Spleen (tissue), 11 donors: Measurements from ENCODE around the gene YPEL3. TPM values are rescaled to one million over a fixed set of nuclear protein-coding genes. Genes with fewer than 3 reads are reported as not detected.

Source experiments
- DNase-seq: peaks from one replicate; pipeline ENCODE4 v3.0.0-alpha.2; 2020
- H3K27ac ChIP-seq, 8 donors: fragments of 200-600 bp; sonication (generic) in 7 of 8; 1 replicate in 4 of 8; 2 replicates in 4 of 8; pipeline versions ENCODE4 v1.5.0 to v1.8.0; 2016 to 2021; ENCODE audit warnings: inconsistent platforms in 4 of 8, mild to moderate bottlenecking in 4 of 8, moderate library complexity in 1 of 8
- H3K27me3 ChIP-seq, 7 donors: fragments of 200-600 bp; sonication (generic) in 6 of 7; replicated peaks in 1 of 7; 1 replicate in 4 of 7; 2 replicates in 3 of 7; pipeline versions ENCODE4 v1.5.0 to v1.8.0; 2016 to 2021; ENCODE audit warnings: inconsistent platforms in 3 of 7, mild to moderate bottlenecking in 1 of 7
- H3K36me3 ChIP-seq, 6 donors: fragments of 200-600 bp; sonication (generic) in 5 of 6; 1 replicate in 4 of 6; 2 replicates in 2 of 6; pipeline versions ENCODE4 v1.5.0 to v1.8.0; 2016 to 2021; ENCODE audit warnings: inconsistent platforms in 2 of 6
- H3K4me1 ChIP-seq, 6 donors: fragments of 200-600 bp; sonication (generic) in 5 of 6; 1 replicate in 3 of 6; 2 replicates in 3 of 6; pipeline versions ENCODE4 v1.5.0 to v1.8.0; 2016 to 2021; ENCODE audit warnings: inconsistent platforms in 3 of 6
- H3K4me3 ChIP-seq, 8 donors: fragments of 200-600 bp; sonication (generic) in 7 of 8; 1 replicate in 4 of 8; 2 replicates in 4 of 8; pipeline versions ENCODE4 v1.5.0 to v1.8.0; 2016 to 2021; ENCODE audit warnings: inconsistent platforms in 4 of 8, mild to moderate bottlenecking in 4 of 8, moderate library complexity in 2 of 8
- H3K9me3 ChIP-seq, 8 donors: fragments of 200-600 bp; sonication (generic) in 7 of 8; 1 replicate in 4 of 8; 2 replicates in 4 of 8; pipeline versions ENCODE4 v1.5.0 to v1.8.0; 2016 to 2021; ENCODE audit warnings: inconsistent platforms in 4 of 8
- CTCF ChIP-seq, 11 experiments: fragments of 200-600 bp in 7 of 11; fragments of 450-650 bp in 4 of 11; sonication (generic) in 4 of 11; IDR thresholded peaks in 8 of 11; conservative IDR thresholded peaks in 3 of 11; 1 replicate in 7 of 11; 2 replicates in 4 of 11; pipeline versions ENCODE4 v1.4.0 to v1.8.0; 2016 to 2021; ENCODE audit warnings: antibody characterized with exemption in 11 of 11, inconsistent platforms in 4 of 11, mild to moderate bottlenecking in 1 of 11
- POLR2A ChIP-seq, 3 donors: fragments of 450-650 bp; IDR thresholded peaks; one replicate each; pipeline ENCODE4 v1.5.1; 2017; ENCODE audit warnings: antibody characterized with exemption in 3 of 3, mild to moderate bottlenecking in 1 of 3
- POLR2AphosphoS5 ChIP-seq, 3 donors: sonication (generic); formaldehyde crosslinking; IDR thresholded peaks; one replicate each; pipeline ENCODE4 v1.5.1; 2017; ENCODE audit warnings: antibody characterized with exemption in 3 of 3
- WGBS, 5 donors: extraction: QIAGEN DNeasy Blood & Tissue Kit in 3 of 5; methylation state at CpG; one replicate each; pipeline versions ENCODE4 v1.1.5 to v1.1.7; 2013 to 2018; 5-methylcytosine and 5-hydroxymethylcytosine counted together
- intact Hi-C: fragments of 100-400 bp; cut with DNase I; formaldehyde crosslinking; loops from one replicate; pipeline ENCODE4 v1.15.0; 2023; ENCODE audit warnings: low total_unique reads
- polyA plus RNA-seq, 3 donors: library from polyadenylated mRNA; stranded (reverse); fragments of 200-250 nt; gene quantifications; one replicate each; pipeline ENCODE4 v1.2.1, GENCODE V29; 2013
- total RNA-seq, 7 donors: library from RNA; depleted of rRNA in 3 of 7; stranded (reverse); fragments of >200 nt in 3 of 7; fragmentation: NEBNext Ultra II Directional in 4 of 7; extraction: Animal tissue kit (Norgen Biotek cat#: 25700) in 4 of 7; gene quantifications; one replicate each; pipeline versions ENCODE4 v1.1.0 to v1.2.1, GENCODE V29; 2016 to 2021
- donor health status: healthy with polysubstance abuse.
- donor health status: DM: no; HTN: no; CAD: no; lungs with moderate emphysema.
- donor health status: DM: no; HTN: no; CAD: no.
- donor health status: Bipolar disorder and iron deficiency.
- donor health status: healthy.
- donor health status: DM: no; HTN: no; CAD: no.
- donor health status: DM: yes; HTN: yes; CAD: no.

Gene YPEL3
- total and polyA plus RNA-seq, 10 donors = 108 to 234 (median 143) TPM

DNA sequence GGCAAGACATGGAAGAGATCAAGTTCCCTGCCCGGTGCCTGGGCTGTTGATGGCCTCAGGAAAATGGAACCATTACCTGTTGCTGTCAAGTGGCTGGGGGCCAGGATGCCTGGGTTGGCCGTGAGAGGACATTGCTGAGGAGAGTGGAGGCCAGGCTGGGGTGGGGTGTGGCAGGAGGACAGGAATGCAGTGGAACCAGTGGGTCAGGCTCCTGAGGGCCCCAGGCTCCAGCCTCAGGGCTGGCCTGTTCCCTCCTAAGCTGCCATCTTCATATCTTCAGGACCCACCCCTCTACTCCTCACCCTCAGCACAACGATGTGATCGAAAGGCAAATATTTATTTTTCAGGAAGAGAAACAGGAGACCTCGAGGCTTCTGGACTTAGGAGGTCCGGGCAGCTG, 8.5 kb upstream of the YPEL3 start:
- no peak for DNase-seq
- H3K27ac ChIP-seq = no peak overlapping the region
- TF ChIP-seq POLR2AphosphoS5 (IDR thresholded peaks at IDR 0.05) (peak in 1 of 3 donors; percentile 18), CTCF (IDR thresholded peaks at IDR 0.05 in 8 of 11, conservative IDR thresholded peaks at IDR 0.05 in 3 of 11) (no peak)

DNA sequence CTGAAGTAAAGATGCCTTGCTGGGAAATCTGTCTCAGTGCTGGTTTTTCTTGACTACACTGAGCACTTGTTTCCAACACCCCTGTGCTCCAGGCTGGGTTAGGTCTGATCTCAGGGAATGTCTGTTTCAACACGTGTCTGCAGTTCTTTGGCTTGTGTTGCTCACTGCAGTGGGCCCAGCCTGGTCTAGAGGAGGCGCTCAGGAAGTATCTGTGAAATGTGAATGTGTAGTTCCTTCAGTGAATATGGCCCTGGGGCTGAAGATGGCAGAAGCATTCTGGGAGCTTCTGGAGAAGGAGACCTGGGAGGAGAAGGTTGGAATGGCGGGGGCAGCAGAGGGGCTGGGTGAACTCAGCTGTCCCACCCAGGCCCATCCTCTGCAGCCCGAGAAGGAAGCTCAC, 8.1 kb upstream of the YPEL3 start:
- H3K4me1 ChIP-seq = no peaks in the 10 kb centered on the region
- TF ChIP-seq POLR2AphosphoS5 (IDR thresholded peaks at IDR 0.05) (no peak), CTCF (IDR thresholded peaks at IDR 0.05 in 8 of 11, conservative IDR thresholded peaks at IDR 0.05 in 3 of 11) (no peak), POLR2A (IDR thresholded peaks at IDR 0.05) (no peak)
- H3K4me3 ChIP-seq = no peak overlapping the region
- intact Hi-C loops = no loop called here
- no peak for DNase-seq
- no peak overlapping the region for H3K27ac ChIP-seq
- no peaks in the 10 kb centered on the region for H3K27me3 ChIP-seq
- H3K9me3 ChIP-seq = peaks cover 0 to 23% (median 9%) of the 10 kb centered on the region in 8 donors
- H3K36me3 ChIP-seq = peaks cover 3 to 58% (median 35%) of the 10 kb centered on the region in 6 donors
- 83 to 96% (median 90%) methylated on average over 4 of the region's 4 CpGs for WGBS, 5 donors

More for the DNA sequence above, 8.5 kb upstream of the YPEL3 start:
- Histone ChIP-seq H3K4me3 (no peak overlapping the region), H3K4me1 (no peaks in the 10 kb centered on the region), H3K36me3 (peaks cover 3 to 62% (median 37%) of the 10 kb centered on the region in 6 donors), H3K27me3 (no peaks in the 10 kb centered on the region), H3K9me3 (peaks cover 0 to 19% (median 5%) of the 10 kb centered on the region in 8 donors)
- intact Hi-C loops = no loop called here
- WGBS, 5 donors = 85 to 93% (median 89%) methylated on average over 6 of the region's 6 CpGs

DNA sequence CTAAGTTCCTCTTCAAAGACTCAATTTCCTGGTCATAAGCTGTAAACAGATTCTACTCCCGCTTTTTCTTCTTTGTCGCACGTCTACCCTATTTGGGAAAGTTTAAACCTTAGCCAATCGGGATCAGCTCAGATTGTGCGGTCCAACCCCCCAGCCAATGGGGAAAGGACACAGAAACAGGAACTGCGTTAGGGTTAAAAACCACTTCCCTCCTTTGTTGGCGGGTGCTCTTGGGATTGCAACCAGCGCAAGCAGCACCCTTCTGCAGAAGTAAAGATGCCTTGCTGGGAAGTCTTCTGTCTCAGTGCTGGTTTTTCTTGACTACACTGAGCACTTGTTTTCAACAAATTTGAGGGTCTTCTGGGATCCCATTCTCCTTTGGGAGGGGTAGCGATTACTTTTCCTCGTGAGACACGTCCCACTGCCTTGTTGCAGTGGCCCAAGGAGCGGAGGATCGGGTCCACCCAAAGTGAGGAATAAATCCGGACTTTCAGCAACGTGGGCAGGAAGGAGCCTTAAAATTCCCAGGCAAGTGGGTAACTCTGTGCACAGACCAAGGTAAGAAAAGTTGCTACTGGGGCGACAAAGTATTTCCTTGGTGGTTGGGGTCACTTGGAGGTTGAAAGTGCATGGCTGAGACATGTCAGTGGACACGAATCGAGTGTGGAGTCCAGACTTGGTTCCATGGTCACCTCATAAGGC, 1.0 kb upstream of the YPEL3 start:
- TF ChIP-seq CTCF (IDR thresholded peaks at IDR 0.05 in 8 of 11, conservative IDR thresholded peaks at IDR 0.05 in 3 of 11) (peak in 3 of 11 experiments; percentile 14 to 42 (median 22)), POLR2AphosphoS5 (IDR thresholded peaks at IDR 0.05) (no peak)
- Histone ChIP-seq H3K36me3 (peaks cover 0 to 25% (median 15%) of the 10 kb centered on the region in 6 donors), H3K4me3 (peak overlapping the region in 6 of 8 donors; percentile 52 to 84 (median 73)), H3K4me1 (peaks cover 27 to 45% (median 41%) of the 10 kb centered on the region in 6 donors), H3K9me3 (peaks cover 5 to 52% (median 36%) of the 10 kb centered on the region in 8 donors), H3K27me3 (no peaks in the 10 kb centered on the region), H3K27ac (peak overlapping the region; percentile 91 to 98 (median 97))
- 87 to 92% (median 90%) methylated on average over 18 of the region's 18 CpGs for WGBS, 5 donors
- intact Hi-C loops = no loop called here
- no peak for DNase-seq
